Mesenchymal stem cell (in vitro differentiated cells and primary cell): ENCODE results near the gene TTC8.
"Not testable (repeated sequence)": the region's sequence is repeated elsewhere in the genome, so short reads cannot be mapped to it uniquely, and the experiment has no call there.

ENCODE experiments used
- DNase-seq: peaks from one replicate; pipeline ENCODE4 v3.0.0-alpha.2; 2013
- H2AFZ ChIP-seq: one replicate; pipeline ENCODE4 v1.6.1; 2013; ENCODE audit warnings: low read depth, mild to moderate bottlenecking, control low read depth, inconsistent platforms, low read length, moderate library complexity
- H2AK5ac ChIP-seq: 2 replicates; pipeline ENCODE4 v1.6.1; 2013; ENCODE audit warnings: low read length, moderate library complexity, mild to moderate bottlenecking, inconsistent platforms; ENCODE audit not compliant: severe bottlenecking
- H2BK120ac ChIP-seq: one replicate; pipeline ENCODE4 v1.6.1; 2013; ENCODE audit warnings: low read depth, mild to moderate bottlenecking, inconsistent platforms, low read length, moderate library complexity
- H2BK12ac ChIP-seq, 2 experiments: one replicate each; pipeline ENCODE4 v1.6.1; 2013; ENCODE audit warnings: inconsistent platforms in 2 of 2, low read length in 2 of 2, mild to moderate bottlenecking in 2 of 2, moderate library complexity in 2 of 2, control low read depth in 1 of 2
- H2BK15ac ChIP-seq: one replicate; pipeline ENCODE4 v1.6.1; 2013; ENCODE audit warnings: mild to moderate bottlenecking, low read depth, inconsistent platforms; ENCODE audit not compliant: poor library complexity, severe bottlenecking
- H2BK5ac ChIP-seq: 2 replicates; pipeline ENCODE4 v1.6.1; 2013; ENCODE audit warnings: low read depth, mild to moderate bottlenecking, low read length, control low read depth, inconsistent platforms; ENCODE audit not compliant: poor library complexity, severe bottlenecking
- H3K14ac ChIP-seq, 2 experiments: one replicate each; pipeline ENCODE4 v1.6.1; 2013; ENCODE audit warnings: inconsistent platforms in 2 of 2, low read length in 2 of 2, control low read depth in 1 of 2, mild to moderate bottlenecking in 1 of 2, moderate library complexity in 1 of 2
- H3K18ac ChIP-seq, 2 experiments: one replicate each; pipeline ENCODE4 v1.6.1; 2013; ENCODE audit warnings: inconsistent platforms in 2 of 2, low read length in 2 of 2, control low read depth in 1 of 2, low read depth in 1 of 2, mild to moderate bottlenecking in 1 of 2
- H3K23ac ChIP-seq, 2 experiments: one replicate each; pipeline ENCODE4 v1.6.1; 2013; ENCODE audit warnings: inconsistent platforms in 2 of 2, low read length in 2 of 2, mild to moderate bottlenecking in 2 of 2, moderate library complexity in 2 of 2, control low read depth in 1 of 2
- H3K27ac ChIP-seq: 2 replicates; pipeline ENCODE4 v1.5.1; 2013; ENCODE audit warnings: mild to moderate bottlenecking, moderate library complexity, low read length, control low read depth, inconsistent platforms; ENCODE audit not compliant: poor library complexity, severe bottlenecking
- H3K27me3 ChIP-seq, 2 experiments: 2 replicates each; pipeline versions ENCODE4 v1.6.1 to v1.7.0; 2013; ENCODE audit warnings: low read length in 2 of 2, mild to moderate bottlenecking in 2 of 2, moderate library complexity in 2 of 2, control low read depth in 1 of 2, inconsistent platforms in 1 of 2; ENCODE audit not compliant: control insufficient read depth in 1 of 2, insufficient read depth in 1 of 2
- H3K36me3 ChIP-seq, 2 experiments: 2 replicates each; pipeline versions ENCODE4 v1.6.1 to v1.7.0; 2013; ENCODE audit warnings: low read length in 2 of 2, control low read depth in 1 of 2, inconsistent platforms in 1 of 2, low read depth in 1 of 2, mild to moderate bottlenecking in 1 of 2; ENCODE audit not compliant: insufficient read depth in 2 of 2, control insufficient read depth in 1 of 2
- H3K4ac ChIP-seq, 2 experiments: one replicate each; pipeline ENCODE4 v1.6.1; 2013; ENCODE audit warnings: inconsistent platforms in 2 of 2, low read length in 2 of 2, mild to moderate bottlenecking in 2 of 2, moderate library complexity in 2 of 2, control low read depth in 1 of 2, low read depth in 1 of 2
- H3K4me1 ChIP-seq: 2 replicates; pipeline ENCODE4 v1.6.1; 2013; ENCODE audit warnings: low read depth, low read length, control low read depth; ENCODE audit not compliant: control insufficient read depth, insufficient read depth
- H3K4me2 ChIP-seq: 2 replicates; pipeline ENCODE4 v1.6.1; 2013; ENCODE audit warnings: low read length, mild to moderate bottlenecking, inconsistent platforms; ENCODE audit not compliant: poor library complexity, severe bottlenecking
- H3K4me3 ChIP-seq, 2 experiments: 2 replicates each; pipeline versions ENCODE4 v1.5.1 to v1.7.0; 2013; ENCODE audit warnings: low read length in 2 of 2, mild to moderate bottlenecking in 2 of 2, control low read depth in 1 of 2, low read depth in 1 of 2; ENCODE audit not compliant: insufficient read depth in 1 of 2
- H3K79me1 ChIP-seq: replicated peaks from 2 replicates; pipeline ENCODE4 v1.6.1; 2013; ENCODE audit warnings: mild to moderate bottlenecking, control low read depth, low read length, inconsistent platforms; ENCODE audit not compliant: poor library complexity, severe bottlenecking
- H3K9ac ChIP-seq: 2 replicates; pipeline ENCODE4 v1.7.0; 2013; ENCODE audit warnings: mild to moderate bottlenecking, low read length, moderate library complexity
- H3K9me3 ChIP-seq: 2 replicates; pipeline ENCODE4 v1.7.0; 2013; ENCODE audit warnings: mild to moderate bottlenecking, low read length; ENCODE audit not compliant: control insufficient read depth
- H4K8ac ChIP-seq: one replicate; pipeline ENCODE4 v1.6.1; 2013; ENCODE audit warnings: inconsistent platforms, mild to moderate bottlenecking, low read length, moderate library complexity
- H4K91ac ChIP-seq: one replicate; pipeline ENCODE4 v1.6.1; 2013; ENCODE audit warnings: mild to moderate bottlenecking, low read length, inconsistent platforms
- WGBS: methylation state at CpG from one replicate; pipeline ENCODE4 v1.1.7; 2013; ENCODE audit warnings: mixed read lengths; 5-methylcytosine and 5-hydroxymethylcytosine counted together

TTC8 gene

DNA sequence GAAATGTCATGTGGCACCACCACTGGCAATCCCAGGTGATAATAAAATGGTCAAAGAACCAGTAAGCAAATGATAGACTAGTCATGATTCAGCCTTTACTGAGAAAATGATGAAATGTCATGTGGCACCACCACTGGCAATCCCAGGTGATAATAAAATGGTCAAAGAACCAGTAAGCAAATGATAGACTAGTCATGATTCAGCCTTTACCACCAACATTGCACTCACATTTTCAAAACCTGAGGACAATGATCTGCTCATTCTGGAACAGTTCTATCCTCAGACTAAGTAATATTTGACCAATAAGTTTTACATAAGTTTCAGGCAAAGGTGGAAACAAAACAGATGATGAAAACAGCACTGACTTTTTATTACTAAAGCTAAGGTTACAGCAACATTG, 34.9 kb upstream of the TTC8 start:
- not testable (repeated sequence) for H2AFZ ChIP-seq, H3K14ac ChIP-seq, H4K91ac ChIP-seq, H3K79me1 ChIP-seq, H2AK5ac ChIP-seq, H3K4ac ChIP-seq, H3K4me1 ChIP-seq, H3K36me3 ChIP-seq, H3K27ac ChIP-seq, DNase-seq, H2BK120ac ChIP-seq, H3K23ac ChIP-seq, H3K9me3 ChIP-seq, H3K18ac ChIP-seq, H3K4me2 ChIP-seq, H3K4me3 ChIP-seq, H2BK12ac ChIP-seq, H4K8ac ChIP-seq, H2BK5ac ChIP-seq, H2BK15ac ChIP-seq, H3K9ac ChIP-seq
- H3K27me3 ChIP-seq: peaks cover 23 to 45% of the 10 kb centered on the region in 2 experiments

- no peak overlapping the region for H3K9ac ChIP-seq
- no peak overlapping the region for H2BK5ac ChIP-seq
- H3K27me3 ChIP-seq: peaks cover 21 to 45% of the 10 kb centered on the region in 2 experiments
- no peak overlapping the region for H2AK5ac ChIP-seq
- H4K8ac ChIP-seq: no peak overlapping the region
- no peak overlapping the region for H4K91ac ChIP-seq
- no peak overlapping the region for H3K14ac ChIP-seq
- no peak overlapping the region for H2BK15ac ChIP-seq
- DNase-seq: no peak
- H2AFZ ChIP-seq: no peak overlapping the region
- no peak overlapping the region for H2BK12ac ChIP-seq
- no peaks in the 10 kb centered on the region for H3K79me1 ChIP-seq
- H3K36me3 ChIP-seq: no peaks in the 10 kb centered on the region
- WGBS: 96% methylated on average over 5 of the region's 5 CpGs
- H2BK120ac ChIP-seq: no peak overlapping the region
- H3K18ac ChIP-seq: no peak overlapping the region
- H3K4me3 ChIP-seq: no peak overlapping the region
- H3K27ac ChIP-seq: no peak overlapping the region
- peaks cover 9% of the 10 kb centered on the region for H3K4me1 ChIP-seq
- no peak overlapping the region for H3K4ac ChIP-seq
- H3K9me3 ChIP-seq: no peaks in the 10 kb centered on the region
- H3K4me2 ChIP-seq: no peak overlapping the region
- no peak overlapping the region for H3K23ac ChIP-seq
Observed at GRCh38 chr14:88790501-88791251, 33.8 kb upstream of the TTC8 start.

GRCh38 chr14:88791252-88791621, 33.2 kb upstream of the TTC8 start:
- no peak overlapping the region for H3K4me3 ChIP-seq

DNA sequence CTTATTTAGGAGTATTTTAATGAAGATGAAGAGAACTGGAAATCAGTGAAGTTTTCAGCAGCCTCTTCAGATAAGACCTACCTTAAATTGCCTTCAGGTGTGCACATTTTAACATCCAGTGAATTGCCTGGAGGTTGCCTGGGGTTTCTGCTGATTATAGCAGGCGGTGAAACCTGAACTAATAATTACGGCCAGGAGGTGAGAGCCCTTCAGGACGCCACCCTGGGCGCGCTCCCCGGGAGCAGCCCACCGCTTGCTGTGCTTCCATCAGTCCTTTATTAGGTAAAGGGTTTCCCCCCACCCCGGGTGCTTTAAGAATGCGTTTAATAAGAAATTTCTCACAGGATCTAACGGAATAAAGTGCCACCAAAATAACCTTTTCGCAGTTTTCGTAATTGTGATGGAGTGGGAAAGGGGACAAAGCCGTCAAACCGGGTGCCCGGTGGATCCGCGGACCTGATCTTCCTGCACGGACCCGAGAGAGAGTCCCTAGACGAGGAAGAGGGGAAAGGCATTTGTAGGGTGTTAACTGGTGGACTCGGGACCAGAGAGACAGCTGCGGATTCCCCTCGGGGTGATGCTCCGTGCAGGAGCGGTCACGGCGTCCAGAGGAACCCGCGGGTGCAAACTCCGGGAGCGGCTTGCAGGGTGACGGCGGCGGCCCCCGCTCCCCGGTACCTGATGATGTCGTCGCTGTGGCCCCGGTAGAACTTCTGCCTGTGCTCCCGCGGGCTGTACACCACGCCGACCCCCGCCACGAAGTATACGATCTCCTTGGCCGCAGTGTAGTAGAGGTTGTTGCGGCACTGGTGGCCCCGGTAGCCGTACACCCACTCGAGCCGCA, 32.6 kb upstream of the TTC8 start:
- no peak overlapping the region for H2BK15ac ChIP-seq
- H2AFZ ChIP-seq: no peak overlapping the region
- no peak overlapping the region for H4K8ac ChIP-seq
- H3K79me1 ChIP-seq: no peaks in the 10 kb centered on the region
- no peak for DNase-seq
- H3K4me3 ChIP-seq: peak overlapping the region; percentile 56 to 81
- H3K27me3 ChIP-seq: peaks cover 15 to 41% of the 10 kb centered on the region in 2 experiments
- H3K4me2 ChIP-seq: peak overlapping the region; percentile 89
- H3K9ac ChIP-seq: no peak overlapping the region
- no peak overlapping the region for H2BK120ac ChIP-seq
- no peaks in the 10 kb centered on the region for H3K9me3 ChIP-seq
- H3K4ac ChIP-seq: no peak overlapping the region
- H2AK5ac ChIP-seq: no peak overlapping the region
- H2BK12ac ChIP-seq: no peak overlapping the region
- H3K36me3 ChIP-seq: no peaks in the 10 kb centered on the region
- WGBS: 6% methylated on average over 50 of the region's 52 CpGs
- H3K18ac ChIP-seq: no peak overlapping the region
- peak overlapping the region in 1 of 2 experiments; percentile 41 for H3K23ac ChIP-seq
- H3K14ac ChIP-seq: no peak overlapping the region
- H2BK5ac ChIP-seq: no peak overlapping the region
- H3K4me1 ChIP-seq: peaks cover 9% of the 10 kb centered on the region
- no peak overlapping the region for H3K27ac ChIP-seq
- no peak overlapping the region for H4K91ac ChIP-seq

More at GRCh38 chr14:88791252-88791621, 33.2 kb upstream of the TTC8 start:
- Histone ChIP-seq H3K14ac (no peak overlapping the region), H3K4me2 (no peak overlapping the region), H3K4me1 (peaks cover 9% of the 10 kb centered on the region), H2BK120ac (no peak overlapping the region), H4K91ac (no peak overlapping the region), H3K79me1 (no peaks in the 10 kb centered on the region), H3K27ac (no peak overlapping the region), H2BK15ac (no peak overlapping the region), H4K8ac (no peak overlapping the region), H2AFZ (no peak overlapping the region), H2BK12ac (no peak overlapping the region), H3K23ac (no peak overlapping the region), H2BK5ac (no peak overlapping the region), H3K4ac (no peak overlapping the region), H3K9ac (no peak overlapping the region), H3K18ac (no peak overlapping the region), H3K36me3 (no peaks in the 10 kb centered on the region), H3K9me3 (no peaks in the 10 kb centered on the region), H2AK5ac (no peak overlapping the region), H3K27me3 (peaks cover 18 to 42% of the 10 kb centered on the region in 2 experiments)
- 40% methylated on average over 1 of the region's 3 CpGs for WGBS
- DNase-seq: no peak
